Ishikawa (cell line): ENCODE data around the gene SYT8.
A peak's percentile ranks its signal among the peaks of the same experiment; 100 is the strongest.

ENCODE experiments used
- CEBPB ChIP-seq: IDR thresholded peaks from 2 replicates; pipeline ENCODE4 v1.6.1; 2012
- CREB1 ChIP-seq: IDR thresholded peaks from 2 replicates; pipeline ENCODE4 v1.6.1; 2012; ENCODE audit warnings: low read depth
- EGR1 ChIP-seq: IDR thresholded peaks from 2 replicates; pipeline ENCODE4 v1.6.1; 2012
- EP300 ChIP-seq: IDR thresholded peaks from 2 replicates; pipeline ENCODE4 v1.6.1; 2012; ENCODE audit warnings: borderline replicate concordance
- FOXM1 ChIP-seq: IDR thresholded peaks from 2 replicates; pipeline ENCODE4 v1.6.1; 2012; ENCODE audit warnings: low read depth, borderline replicate concordance
- NFIC ChIP-seq: IDR thresholded peaks from 2 replicates; pipeline ENCODE4 v1.6.1; 2012
- RAD21 ChIP-seq: IDR thresholded peaks from 2 replicates; pipeline ENCODE4 v1.6.1; 2012; ENCODE audit warnings: low read depth
- TAF1 ChIP-seq: IDR thresholded peaks from 2 replicates; pipeline ENCODE4 v1.6.1; 2012; ENCODE audit warnings: low read depth, mild to moderate bottlenecking
- TCF12 ChIP-seq: IDR thresholded peaks from 2 replicates; pipeline ENCODE4 v1.6.1; 2012; ENCODE audit warnings: low read depth
- TEAD4 ChIP-seq: IDR thresholded peaks from 2 replicates; pipeline ENCODE4 v1.6.1; 2012
- YY1 ChIP-seq: IDR thresholded peaks from 2 replicates; pipeline ENCODE4 v1.6.1; 2012; ENCODE audit warnings: low read depth
- ZBTB7A ChIP-seq: IDR thresholded peaks from 2 replicates; pipeline ENCODE4 v1.6.1; 2012; ENCODE audit warnings: low read depth
- TF ChIP-seq, protein P1 (sequence below): IDR thresholded peaks from 2 replicates; pipeline ENCODE4 v1.6.1; 2012
- TF ChIP-seq, protein P2 (sequence below): IDR thresholded peaks from 2 replicates; pipeline ENCODE4 v1.6.1; 2012
- TF ChIP-seq, protein P3 (sequence below): IDR thresholded peaks from 2 replicates; pipeline ENCODE4 v1.6.1; 2012; ENCODE audit warnings: low read depth, mild to moderate bottlenecking

Gene SYT8

DNA sequence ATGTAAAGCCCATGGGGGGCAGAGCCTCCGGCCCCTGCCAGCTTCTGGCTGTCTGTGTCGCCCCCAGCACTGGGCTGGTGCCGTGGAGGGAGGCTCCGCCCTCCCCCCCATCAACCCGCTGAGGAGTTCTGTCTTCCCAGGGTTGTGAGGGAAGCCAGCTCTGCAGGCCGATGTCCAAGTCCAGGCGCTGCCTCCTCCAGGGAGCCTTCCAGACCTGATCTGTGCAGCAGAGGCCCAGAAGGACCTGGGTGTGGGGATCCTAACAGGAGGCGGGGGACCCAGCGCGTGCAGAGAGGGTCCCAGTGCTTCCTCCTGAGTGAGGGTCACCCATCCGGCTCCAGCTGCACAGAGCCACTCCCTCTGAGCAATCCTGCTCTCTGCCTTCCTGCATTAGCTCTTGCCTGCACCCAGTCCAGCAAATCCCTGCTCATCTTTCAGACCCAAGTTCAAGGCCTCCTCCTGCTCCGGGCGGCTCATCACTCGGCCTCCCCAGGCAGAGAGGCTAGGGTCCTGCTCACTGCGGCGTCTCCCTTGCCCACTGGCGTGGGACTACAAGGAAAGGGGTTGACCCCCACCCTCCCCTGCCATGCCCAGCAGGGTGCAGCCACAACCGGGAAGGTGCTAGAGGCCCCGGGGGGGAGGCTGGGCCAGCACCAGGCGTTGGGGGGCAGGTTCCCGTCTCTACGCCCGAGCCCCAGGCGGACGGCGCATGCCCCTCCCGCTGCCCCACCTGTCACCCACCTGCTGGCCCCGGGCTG, 40.5 kb downstream of the SYT8 start:
- no peak for TF ChIP-seq CEBPB
- TF ChIP-seq EP300, result no peak
- TF ChIP-seq TCF12, result no peak
- TF ChIP-seq, protein P1, sequence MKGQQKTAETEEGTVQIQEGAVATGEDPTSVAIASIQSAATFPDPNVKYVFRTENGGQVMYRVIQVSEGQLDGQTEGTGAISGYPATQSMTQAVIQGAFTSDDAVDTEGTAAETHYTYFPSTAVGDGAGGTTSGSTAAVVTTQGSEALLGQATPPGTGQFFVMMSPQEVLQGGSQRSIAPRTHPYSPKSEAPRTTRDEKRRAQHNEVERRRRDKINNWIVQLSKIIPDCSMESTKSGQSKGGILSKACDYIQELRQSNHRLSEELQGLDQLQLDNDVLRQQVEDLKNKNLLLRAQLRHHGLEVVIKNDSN, result no peak
- TF ChIP-seq FOXM1, result no peak
- TF ChIP-seq, protein P2, sequence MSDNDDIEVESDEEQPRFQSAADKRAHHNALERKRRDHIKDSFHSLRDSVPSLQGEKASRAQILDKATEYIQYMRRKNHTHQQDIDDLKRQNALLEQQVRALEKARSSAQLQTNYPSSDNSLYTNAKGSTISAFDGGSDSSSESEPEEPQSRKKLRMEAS, result no peak
- TF ChIP-seq TAF1, result no peak

DNA sequence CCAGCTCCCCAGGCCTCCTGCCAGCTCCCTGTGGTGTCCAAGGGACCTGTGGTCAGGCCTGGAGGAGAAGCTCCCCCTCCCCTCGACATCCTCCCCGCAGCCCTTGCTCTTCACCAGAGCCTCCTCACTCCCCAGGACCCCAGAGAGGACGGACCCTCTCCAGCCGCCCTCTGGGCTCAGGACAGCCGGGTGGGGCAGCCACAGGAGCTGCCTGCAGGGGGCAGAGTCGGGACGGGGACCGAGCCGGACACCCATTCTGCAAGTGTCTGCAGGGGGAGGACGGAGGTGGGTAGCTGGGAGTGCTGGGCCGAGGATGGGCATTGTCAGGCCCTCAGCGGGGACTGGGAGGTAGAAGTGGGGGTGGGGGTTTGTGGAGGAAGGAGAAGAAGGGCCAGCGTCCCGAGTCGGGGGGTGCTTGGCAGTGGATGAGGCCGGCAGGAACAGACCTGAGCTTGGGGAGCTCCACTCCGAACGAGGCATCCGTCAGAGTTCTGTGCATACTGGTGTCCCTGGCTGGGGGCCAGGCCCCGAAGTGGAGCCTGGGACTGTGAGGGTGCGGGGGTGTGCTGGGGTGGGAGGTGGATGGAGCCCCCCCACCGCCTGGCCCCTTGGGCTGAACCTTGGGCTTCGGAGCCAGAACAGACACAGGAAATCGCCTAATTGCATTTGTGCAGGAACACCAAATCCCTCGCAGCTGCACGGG, 41.7 kb downstream of the SYT8 start:
- TF ChIP-seq TCF12, result no peak
- TF ChIP-seq ZBTB7A, result 0 out of 2 replicates have a peak, but pooled peaks have one; percentile 46
- TF ChIP-seq, protein P2, result no peak
- no peak for TF ChIP-seq EGR1
- TF ChIP-seq EP300, result no peak
- TF ChIP-seq YY1, result no peak
- peak; percentile 46; the same call in 1 of the 2 replicates for TF ChIP-seq RAD21
- no peak for TF ChIP-seq CREB1

DNA sequence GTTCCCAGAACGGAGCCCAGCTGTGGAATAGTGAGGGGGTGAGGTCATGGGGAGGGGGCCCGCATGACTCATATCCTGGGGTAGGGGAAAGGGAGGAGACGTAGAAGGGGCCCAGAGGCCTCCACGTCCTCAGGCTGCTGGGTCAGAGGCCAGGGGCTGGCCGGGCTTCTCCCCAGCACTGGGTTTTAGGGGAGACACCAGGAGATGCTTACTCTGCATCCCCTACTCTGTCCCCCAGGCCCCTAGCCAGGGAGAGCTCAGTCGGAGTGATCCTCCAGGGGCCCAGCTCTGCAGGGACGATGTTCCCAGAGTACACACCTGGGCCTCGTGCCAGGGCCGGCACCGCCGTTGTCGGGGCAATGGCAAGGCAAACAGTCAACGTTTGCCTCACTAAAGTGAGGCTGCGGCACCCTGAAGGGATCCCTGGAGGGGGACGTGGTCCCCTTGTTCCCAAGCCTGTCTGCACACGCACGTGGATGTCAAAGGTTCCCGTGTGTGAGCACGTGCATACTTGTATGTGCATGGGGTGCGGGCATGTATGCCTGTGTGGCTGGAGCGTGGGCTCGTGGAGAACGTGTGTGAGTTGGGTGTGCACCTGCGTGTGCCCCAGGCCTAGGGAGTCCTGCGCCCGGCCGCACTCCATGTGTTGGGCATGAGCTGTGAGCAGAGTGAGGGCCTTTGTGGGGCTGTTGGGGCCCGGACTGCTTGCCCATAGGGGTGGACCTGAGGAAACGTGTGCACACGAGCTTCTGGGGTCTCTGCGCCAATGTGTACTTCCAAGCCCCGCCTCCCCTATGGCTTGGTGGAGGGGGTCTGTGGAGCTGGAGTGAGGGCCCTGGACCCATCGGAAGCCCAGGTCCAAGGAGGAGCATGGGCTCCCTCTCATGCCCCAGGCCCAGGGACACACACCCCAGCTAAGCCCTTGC, 42.7 kb downstream of the SYT8 start:
- no peak for TF ChIP-seq CREB1
- no peak for TF ChIP-seq TCF12
- no peak for TF ChIP-seq EP300
- no peak for TF ChIP-seq ZBTB7A
- TF ChIP-seq YY1, result no peak
- TF ChIP-seq EGR1, result no peak
- TF ChIP-seq TAF1, result no peak
- TF ChIP-seq, protein P3, sequence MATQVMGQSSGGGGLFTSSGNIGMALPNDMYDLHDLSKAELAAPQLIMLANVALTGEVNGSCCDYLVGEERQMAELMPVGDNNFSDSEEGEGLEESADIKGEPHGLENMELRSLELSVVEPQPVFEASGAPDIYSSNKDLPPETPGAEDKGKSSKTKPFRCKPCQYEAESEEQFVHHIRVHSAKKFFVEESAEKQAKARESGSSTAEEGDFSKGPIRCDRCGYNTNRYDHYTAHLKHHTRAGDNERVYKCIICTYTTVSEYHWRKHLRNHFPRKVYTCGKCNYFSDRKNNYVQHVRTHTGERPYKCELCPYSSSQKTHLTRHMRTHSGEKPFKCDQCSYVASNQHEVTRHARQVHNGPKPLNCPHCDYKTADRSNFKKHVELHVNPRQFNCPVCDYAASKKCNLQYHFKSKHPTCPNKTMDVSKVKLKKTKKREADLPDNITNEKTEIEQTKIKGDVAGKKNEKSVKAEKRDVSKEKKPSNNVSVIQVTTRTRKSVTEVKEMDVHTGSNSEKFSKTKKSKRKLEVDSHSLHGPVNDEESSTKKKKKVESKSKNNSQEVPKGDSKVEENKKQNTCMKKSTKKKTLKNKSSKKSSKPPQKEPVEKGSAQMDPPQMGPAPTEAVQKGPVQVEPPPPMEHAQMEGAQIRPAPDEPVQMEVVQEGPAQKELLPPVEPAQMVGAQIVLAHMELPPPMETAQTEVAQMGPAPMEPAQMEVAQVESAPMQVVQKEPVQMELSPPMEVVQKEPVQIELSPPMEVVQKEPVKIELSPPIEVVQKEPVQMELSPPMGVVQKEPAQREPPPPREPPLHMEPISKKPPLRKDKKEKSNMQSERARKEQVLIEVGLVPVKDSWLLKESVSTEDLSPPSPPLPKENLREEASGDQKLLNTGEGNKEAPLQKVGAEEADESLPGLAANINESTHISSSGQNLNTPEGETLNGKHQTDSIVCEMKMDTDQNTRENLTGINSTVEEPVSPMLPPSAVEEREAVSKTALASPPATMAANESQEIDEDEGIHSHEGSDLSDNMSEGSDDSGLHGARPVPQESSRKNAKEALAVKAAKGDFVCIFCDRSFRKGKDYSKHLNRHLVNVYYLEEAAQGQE, result no peak

DNA sequence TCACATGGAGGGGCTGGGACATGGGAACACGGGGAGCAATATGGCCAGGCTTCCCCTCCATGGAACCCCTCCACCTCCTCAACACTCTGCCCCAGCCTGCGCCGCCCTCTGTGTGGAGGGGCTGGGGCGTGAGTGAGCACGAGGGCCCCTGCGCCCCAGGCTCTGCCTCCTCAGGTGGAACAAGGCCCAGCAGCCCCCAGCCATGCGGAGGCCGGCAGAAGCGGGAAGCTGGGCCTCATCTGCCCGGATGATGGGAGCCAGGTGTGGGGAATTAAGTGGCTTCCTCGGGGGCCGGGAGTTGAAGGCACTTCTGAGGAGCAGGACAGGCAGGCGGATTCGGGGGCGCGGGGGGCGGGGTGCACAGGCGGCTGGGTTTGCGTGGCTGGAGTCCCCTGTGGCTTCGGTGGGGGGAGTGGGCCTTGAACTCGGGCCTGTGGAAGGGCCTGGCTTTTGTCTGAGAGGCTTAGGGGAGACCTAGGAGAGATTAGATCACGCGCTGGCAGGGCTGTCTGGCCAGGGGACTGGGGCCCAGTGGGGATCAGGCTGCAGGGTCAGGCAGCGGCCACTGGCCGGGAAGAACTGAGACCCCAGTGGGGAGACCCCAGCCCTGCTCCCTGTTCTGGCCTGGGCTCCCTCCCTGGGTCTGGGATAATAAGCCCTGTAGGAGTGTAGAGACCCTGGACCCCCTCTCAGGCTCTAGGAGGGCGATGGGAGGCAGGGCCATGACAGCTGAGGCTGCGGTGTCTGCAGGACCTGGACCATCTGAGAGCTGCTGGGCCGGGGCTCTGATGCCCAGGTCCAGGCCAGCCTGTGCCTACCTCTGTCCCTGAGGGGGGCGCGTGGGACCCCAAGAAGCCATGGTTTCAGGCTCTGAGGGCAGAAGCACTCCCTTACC, 43.6 kb downstream of the SYT8 start:
- TF ChIP-seq TAF1 (no peak), EGR1 (no peak)
- TF ChIP-seq, protein P2, result no peak

DNA sequence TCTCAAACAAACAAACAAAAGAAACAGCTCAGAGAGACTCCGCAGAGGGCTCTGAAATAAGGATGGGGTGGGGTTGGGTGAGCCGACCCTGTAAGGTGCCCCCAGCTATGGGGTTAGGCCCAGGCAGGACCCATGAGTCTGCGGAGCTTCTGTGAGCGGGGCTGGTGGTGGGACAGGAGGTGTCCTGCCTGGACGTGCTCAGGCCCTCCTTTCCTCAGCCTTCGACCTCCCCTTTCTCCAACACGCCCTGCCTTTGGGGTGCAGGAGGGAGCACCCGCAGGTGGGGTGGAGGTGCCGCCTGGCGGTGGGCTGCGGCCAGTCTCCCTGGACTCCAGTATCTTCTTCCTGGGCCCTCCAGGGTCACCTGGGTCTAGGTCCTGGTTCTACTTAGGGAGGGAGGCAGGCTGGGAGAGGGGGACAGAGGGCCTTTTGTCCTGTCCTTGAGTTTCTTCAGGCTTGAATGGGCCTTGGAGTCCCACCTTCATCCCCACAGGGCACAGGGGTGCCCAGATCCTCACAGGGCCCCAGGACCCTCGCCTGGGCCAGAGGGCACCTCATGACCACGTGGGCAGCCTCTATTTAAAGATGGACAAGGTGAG, 44.7 kb downstream of the SYT8 start:
- TF ChIP-seq TAF1 (no peak), TEAD4 (no peak), CREB1 (no peak), RAD21 (no peak), TCF12 (no peak), NFIC (no peak), ZBTB7A (no peak), FOXM1 (no peak), EP300 (no peak), CEBPB (no peak), YY1 (no peak), EGR1 (no peak)
- TF ChIP-seq, protein P2, result no peak
- TF ChIP-seq, protein P3, result no peak
- TF ChIP-seq, protein P1, result no peak
